Vagina (tissue), 2 donors: ENCODE measurements around the gene CYTH2.
A peak's percentile ranks its signal among the peaks of the same experiment; 100 is the strongest.

Source experiments
- POLR2A ChIP-seq, 2 donors: fragments of 450-650 bp; IDR thresholded peaks; one replicate each; pipeline ENCODE4 v1.6.1; 2017; ENCODE audit warnings: antibody characterized with exemption in 2 of 2, mild to moderate bottlenecking in 2 of 2, moderate library complexity in 2 of 2
- TF ChIP-seq, protein P1 (sequence below), 3 experiments: fragments of 450-650 bp in 2 of 3; fragments of 200-600 bp in 1 of 3; sonication (generic) in 1 of 3; IDR thresholded peaks; one replicate each; pipeline ENCODE4 v1.5.1; 2017 to 2019; ENCODE audit warnings: antibody characterized with exemption in 3 of 3, mild to moderate bottlenecking in 2 of 3, moderate library complexity in 2 of 3

DNA sequence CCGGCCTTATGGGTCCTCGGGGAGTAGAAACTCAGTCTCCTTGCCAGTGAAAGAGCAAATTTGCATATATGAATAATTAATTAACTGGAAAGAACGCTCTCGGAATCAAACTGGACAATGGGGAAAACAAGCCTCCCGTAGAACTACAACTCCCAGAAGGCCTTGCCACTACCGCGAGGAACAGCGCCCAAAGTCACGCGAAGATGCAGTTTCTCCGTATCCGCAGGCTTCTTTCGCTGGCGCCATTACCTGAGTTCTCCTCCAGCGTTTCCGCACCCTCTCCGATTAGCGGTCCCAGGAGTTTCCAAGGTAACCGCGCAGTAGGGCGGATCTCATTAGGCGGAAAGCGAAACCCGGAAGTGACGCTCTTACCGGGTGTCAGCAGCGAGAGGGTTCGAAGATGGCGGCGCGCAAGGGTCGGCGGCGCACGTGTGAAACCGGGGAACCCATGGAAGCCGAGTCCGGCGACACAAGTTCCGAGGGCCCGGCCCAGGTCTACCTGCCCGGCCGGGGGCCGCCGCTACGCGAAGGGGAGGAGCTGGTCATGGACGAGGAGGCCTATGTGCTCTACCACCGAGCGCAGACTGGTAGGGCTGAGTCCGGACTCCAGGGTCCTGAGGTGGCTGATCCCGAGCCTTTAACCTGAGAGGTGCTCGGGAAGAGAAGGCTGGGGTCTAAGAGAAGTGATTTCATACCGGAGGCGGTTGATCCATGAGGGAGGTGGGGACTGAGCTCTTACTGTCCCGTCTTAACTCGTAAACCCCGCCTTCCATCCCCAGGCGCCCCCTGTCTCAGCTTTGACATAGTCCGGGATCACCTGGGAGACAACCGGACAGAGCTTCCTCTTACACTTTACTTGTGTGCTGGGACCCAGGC is 23.3 kb upstream of the CYTH2 start, which contains the start of gene GRWD1:
- peak in 1 of 2 donors; percentile 15 for TF ChIP-seq POLR2A (IDR thresholded peaks at IDR 0.05)
- TF ChIP-seq, protein P1, sequence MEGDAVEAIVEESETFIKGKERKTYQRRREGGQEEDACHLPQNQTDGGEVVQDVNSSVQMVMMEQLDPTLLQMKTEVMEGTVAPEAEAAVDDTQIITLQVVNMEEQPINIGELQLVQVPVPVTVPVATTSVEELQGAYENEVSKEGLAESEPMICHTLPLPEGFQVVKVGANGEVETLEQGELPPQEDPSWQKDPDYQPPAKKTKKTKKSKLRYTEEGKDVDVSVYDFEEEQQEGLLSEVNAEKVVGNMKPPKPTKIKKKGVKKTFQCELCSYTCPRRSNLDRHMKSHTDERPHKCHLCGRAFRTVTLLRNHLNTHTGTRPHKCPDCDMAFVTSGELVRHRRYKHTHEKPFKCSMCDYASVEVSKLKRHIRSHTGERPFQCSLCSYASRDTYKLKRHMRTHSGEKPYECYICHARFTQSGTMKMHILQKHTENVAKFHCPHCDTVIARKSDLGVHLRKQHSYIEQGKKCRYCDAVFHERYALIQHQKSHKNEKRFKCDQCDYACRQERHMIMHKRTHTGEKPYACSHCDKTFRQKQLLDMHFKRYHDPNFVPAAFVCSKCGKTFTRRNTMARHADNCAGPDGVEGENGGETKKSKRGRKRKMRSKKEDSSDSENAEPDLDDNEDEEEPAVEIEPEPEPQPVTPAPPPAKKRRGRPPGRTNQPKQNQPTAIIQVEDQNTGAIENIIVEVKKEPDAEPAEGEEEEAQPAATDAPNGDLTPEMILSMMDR (IDR thresholded peaks at IDR 0.05), result no peak
